Subcutaneous adipose tissue (tissue), 4 donors: ENCODE data around the gene ALPK3. TPM values are rescaled to one million over a fixed set of nuclear protein-coding genes. Genes with fewer than 3 reads are reported as not detected.

Experiments used
- CTCF ChIP-seq: fragments of 450-650 bp; IDR thresholded peaks from one replicate; pipeline ENCODE4 v1.5.1; 2016; ENCODE audit warnings: low read depth, mild to moderate bottlenecking, control low read depth, antibody characterized with exemption, moderate library complexity
- total RNA-seq, 4 donors: library from RNA; depleted of rRNA; stranded (reverse); fragments of >200 nt; gene quantifications; one replicate each; pipeline ENCODE4 v1.1.0, GENCODE V29; 2016

The ALPK3 gene
- total RNA-seq, 4 donors from 2014 or later, result 3.3 to 70.3 (median 8.1) TPM

- TF ChIP-seq CTCF, result no peak
Observed at GRCh38 chr15:84876269-84876668, 59.1 kb downstream of the ALPK3 start.

GRCh38 chr15:84878504-84878903 lies 61.3 kb downstream of the ALPK3 start:
- no peak for TF ChIP-seq CTCF

GRCh38 chr15:84879088-84879780 lies 62.1 kb downstream of the ALPK3 start:
- no peak for TF ChIP-seq CTCF

- no peak for TF ChIP-seq CTCF
Observed at GRCh38 chr15:84880007-84880406, 62.9 kb downstream of the ALPK3 start.

GRCh38 chr15:84880822-84881519 lies 63.8 kb downstream of the ALPK3 start:
- TF ChIP-seq CTCF, result no peak

DNA sequence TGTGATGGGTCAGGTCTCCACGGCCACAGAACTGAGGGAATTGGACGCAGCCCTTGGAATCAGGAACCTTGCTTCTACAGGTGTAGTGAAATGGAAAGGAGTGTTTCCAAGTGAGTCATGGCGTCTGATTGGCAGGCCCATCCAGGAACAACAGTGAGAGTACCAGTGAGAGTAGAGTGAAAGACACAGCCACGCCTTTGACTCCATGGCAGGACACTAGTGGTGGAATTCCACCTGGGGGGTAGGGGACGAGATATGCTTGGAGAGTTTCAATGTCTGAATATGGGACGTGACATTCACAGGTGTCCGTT lies 64.3 kb downstream of the ALPK3 start:
- no peak for TF ChIP-seq CTCF

GRCh38 chr15:84883466-84883865 lies 66.3 kb downstream of the ALPK3 start:
- TF ChIP-seq CTCF, result no peak
